ENCODE results near the gene ALCAM.

ALCAM gene

GRCh38 chr3:105458518-105459215 is 92.0 kb downstream of the ALCAM start:
- no peaks in the 10 kb centered on the region for H3K36me3 ChIP-seq (ENCODE audit: insufficient read depth, low read length)
- no peak for DNase-seq (ENCODE audit: low read depth, low spot score)
- no peaks in the 10 kb centered on the region for H3K9me3 ChIP-seq (ENCODE audit: low read depth, low read length)
- H3K9ac ChIP-seq (ENCODE audit: insufficient read length): no peak overlapping the region
- H3K27ac ChIP-seq: no peak overlapping the region
- TF ChIP-seq EZH2 (IDR thresholded peaks at IDR 0.05) (no peak), POLR2AphosphoS5 (IDR thresholded peaks at IDR 0.05; ENCODE audit: borderline replicate concordance, low read depth, low read length) (no peak), FOXP2 (optimal IDR thresholded peaks at IDR 0.05; ENCODE audit: control extremely low read depth, extremely low read length, insufficient read depth) (no peak)
- no peak overlapping the region for H3K4me3 ChIP-seq

- Histone ChIP-seq H3K36me3 (ENCODE audit: insufficient read depth, low read length) (no peaks in the 10 kb centered on the region), H3K4me3 (peak overlapping the region; percentile 67), H3K27ac (peak overlapping the region; percentile 92), H3K9ac (ENCODE audit: insufficient read length) (no peak overlapping the region), H3K9me3 (ENCODE audit: low read depth, low read length) (no peaks in the 10 kb centered on the region)
- no peak for TF ChIP-seq FOXP2 (optimal IDR thresholded peaks at IDR 0.05; ENCODE audit: control extremely low read depth, extremely low read length, insufficient read depth)
- peak; percentile 40; the same call in 1 of the 2 replicates for TF ChIP-seq POLR2AphosphoS5 (IDR thresholded peaks at IDR 0.05; ENCODE audit: borderline replicate concordance, low read depth, low read length)
- DNase-seq (ENCODE audit: low read depth, low spot score): peak; percentile 87
Measured at GRCh38 chr3:105459566-105460290, 93.0 kb downstream of the ALCAM start.

- Histone ChIP-seq H3K27ac (no peak overlapping the region), H3K9me3 (ENCODE audit: low read depth, low read length) (no peaks in the 10 kb centered on the region; the same call in 1 of the 2 replicates), H3K36me3 (ENCODE audit: insufficient read depth, low read length) (no peaks in the 10 kb centered on the region), H3K4me3 (no peak overlapping the region), H3K9ac (ENCODE audit: insufficient read length) (no peak overlapping the region)
- no peak for DNase-seq (ENCODE audit: low read depth, low spot score)
- TF ChIP-seq EZH2 (IDR thresholded peaks at IDR 0.05) (no peak), POLR2AphosphoS5 (IDR thresholded peaks at IDR 0.05; ENCODE audit: borderline replicate concordance, low read depth, low read length) (no peak), FOXP2 (optimal IDR thresholded peaks at IDR 0.05; ENCODE audit: control extremely low read depth, extremely low read length, insufficient read depth) (no peak)
Measured at GRCh38 chr3:105463620-105464019, 96.9 kb downstream of the ALCAM start.

GRCh38 chr3:105465251-105465853 is 98.6 kb downstream of the ALCAM start:
- TF ChIP-seq FOXP2 (optimal IDR thresholded peaks at IDR 0.05; ENCODE audit: control extremely low read depth, extremely low read length, insufficient read depth) (no peak), EZH2 (IDR thresholded peaks at IDR 0.05) (no peak), POLR2AphosphoS5 (IDR thresholded peaks at IDR 0.05; ENCODE audit: borderline replicate concordance, low read depth, low read length) (no peak)
- H3K9ac ChIP-seq (ENCODE audit: insufficient read length): no peak overlapping the region
- H3K27ac ChIP-seq: no peak overlapping the region
- no peaks in the 10 kb centered on the region for H3K36me3 ChIP-seq (ENCODE audit: insufficient read depth, low read length)
- no peaks in the 10 kb centered on the region; the same call in 1 of the 2 replicates for H3K9me3 ChIP-seq (ENCODE audit: low read depth, low read length)
- DNase-seq (ENCODE audit: low read depth, low spot score): no peak
- no peak overlapping the region for H3K4me3 ChIP-seq

- no peak overlapping the region for H3K27ac ChIP-seq
- TF ChIP-seq FOXP2 (optimal IDR thresholded peaks at IDR 0.05; ENCODE audit: control extremely low read depth, extremely low read length, insufficient read depth): no peak
- TF ChIP-seq EZH2 (IDR thresholded peaks at IDR 0.05): no peak
- no peak for TF ChIP-seq POLR2AphosphoS5 (IDR thresholded peaks at IDR 0.05; ENCODE audit: borderline replicate concordance, low read depth, low read length)
- H3K36me3 ChIP-seq (ENCODE audit: insufficient read depth, low read length): no peaks in the 10 kb centered on the region
- no peak overlapping the region for H3K4me3 ChIP-seq
- no peaks in the 10 kb centered on the region; the same call in 1 of the 2 replicates for H3K9me3 ChIP-seq (ENCODE audit: low read depth, low read length)
- H3K9ac ChIP-seq (ENCODE audit: insufficient read length): no peak overlapping the region
- no peak for DNase-seq (ENCODE audit: low read depth, low spot score)
Measured at GRCh38 chr3:105466072-105466471, 99.4 kb downstream of the ALCAM start.

GRCh38 chr3:105466495-105467404 is 100.0 kb downstream of the ALCAM start:
- Histone ChIP-seq H3K4me3 (no peak overlapping the region), H3K9ac (ENCODE audit: insufficient read length) (no peak overlapping the region), H3K36me3 (ENCODE audit: insufficient read depth, low read length) (no peaks in the 10 kb centered on the region; the same call in 1 of the 2 replicates), H3K27ac (peak overlapping the region; percentile 28; the same call in 1 of the 2 replicates), H3K9me3 (ENCODE audit: low read depth, low read length) (no peaks in the 10 kb centered on the region; the same call in 1 of the 2 replicates)
- peak; percentile 32 for DNase-seq (ENCODE audit: low read depth, low spot score)
- no peak for TF ChIP-seq FOXP2 (optimal IDR thresholded peaks at IDR 0.05; ENCODE audit: control extremely low read depth, extremely low read length, insufficient read depth)
- no peak for TF ChIP-seq EZH2 (IDR thresholded peaks at IDR 0.05)
- TF ChIP-seq POLR2AphosphoS5 (IDR thresholded peaks at IDR 0.05; ENCODE audit: borderline replicate concordance, low read depth, low read length): no peak

GRCh38 chr3:105470851-105471250 is 104.1 kb downstream of the ALCAM start:
- H3K9ac ChIP-seq (ENCODE audit: insufficient read length): no peak overlapping the region
- no peaks in the 10 kb centered on the region; the same call in 1 of the 2 replicates for H3K9me3 ChIP-seq (ENCODE audit: low read depth, low read length)
- H3K4me3 ChIP-seq: no peak overlapping the region
- H3K27ac ChIP-seq: 0 out of 2 replicates have a peak overlapping the region, but pooled peaks have one; percentile 11
- TF ChIP-seq EZH2 (IDR thresholded peaks at IDR 0.05) (no peak), FOXP2 (optimal IDR thresholded peaks at IDR 0.05; ENCODE audit: control extremely low read depth, extremely low read length, insufficient read depth) (no peak), POLR2AphosphoS5 (IDR thresholded peaks at IDR 0.05; ENCODE audit: borderline replicate concordance, low read depth, low read length) (no peak)
- no peaks in the 10 kb centered on the region; the same call in 1 of the 2 replicates for H3K36me3 ChIP-seq (ENCODE audit: insufficient read depth, low read length)
- no peak for DNase-seq (ENCODE audit: low read depth, low spot score)

Measured in SK-N-MC (cell line).